Psoas muscle (tissue), 8 donors: ENCODE results near the gene CKS1B. TPM values are rescaled to one million over a fixed set of nuclear protein-coding genes. Genes with fewer than 3 reads are reported as not detected.
A peak's percentile ranks its signal among the peaks of the same experiment; 100 is the strongest.

ENCODE experiments used
- ATAC-seq, 4 donors: fragments of 200-7000 bp; cut with Tn5 transposase; one replicate each; pipeline ENCODE4 v1.9.1; 2020; ENCODE audit warnings: moderate library complexity in 3 of 4, mild to moderate bottlenecking in 2 of 4
- DNase-seq, 2 donors: peaks; one replicate each; pipeline ENCODE4 v3.0.0-alpha.2; 2020
- H3K27ac ChIP-seq: fragments of 200-600 bp; one replicate; pipeline ENCODE4 v1.8.0; 2022
- H3K27me3 ChIP-seq, 3 donors: fragments of 200-600 bp in 1 of 3; one replicate each; pipeline versions ENCODE4 v1.6.1 to v1.8.0; 2013 to 2022; ENCODE audit warnings: low read length in 2 of 3, mild to moderate bottlenecking in 2 of 3, moderate library complexity in 1 of 3; ENCODE audit not compliant: insufficient read depth in 3 of 3
- H3K36me3 ChIP-seq, 2 donors: fragments of 200-600 bp in 1 of 2; one replicate each; pipeline versions ENCODE4 v1.6.1 to v1.8.0; 2013 to 2022; ENCODE audit warnings: low read depth in 1 of 2, mild to moderate bottlenecking in 1 of 2, moderate library complexity in 1 of 2; ENCODE audit not compliant: insufficient read depth in 1 of 2
- H3K4me1 ChIP-seq: fragments of 200-600 bp; one replicate; pipeline ENCODE4 v1.8.0; 2022
- H3K4me3 ChIP-seq: fragments of 200-600 bp; one replicate; pipeline ENCODE4 v1.8.0; 2022; ENCODE audit warnings: mild to moderate bottlenecking
- H3K9me3 ChIP-seq: fragments of 200-600 bp; one replicate; pipeline ENCODE4 v1.8.0; 2022
- CTCF ChIP-seq: fragments of 200-600 bp; IDR thresholded peaks from one replicate; pipeline ENCODE4 v1.8.0; 2022; ENCODE audit warnings: antibody characterized with exemption
- WGBS, 3 donors: extraction: QIAGEN DNeasy Blood & Tissue Kit; methylation state at CpG; one replicate each; pipeline versions ENCODE4 v1.1.6 to v1.1.7; 2013; 5-methylcytosine and 5-hydroxymethylcytosine counted together
- intact Hi-C, 2 donors: fragments of 100-400 bp; cut with DNase I; formaldehyde crosslinking; loops; one replicate each; pipeline versions ENCODE4 v1.11.0 to v1.14.2; 2022
- long read RNA-seq, 2 donors: library from polyadenylated mRNA; unstranded; transcript quantifications; one replicate each; pipeline ENCODE4 v2.0.0, GENCODE V29; 2021
- polyA plus RNA-seq, 3 donors: library from polyadenylated mRNA; stranded (reverse); fragments of 200-250 nt; gene quantifications; one replicate each; pipeline ENCODE4 v1.2.3, GENCODE V29; 2013
- total RNA-seq, 4 donors: library from RNA; stranded (reverse); fragmentation: NEBNext Ultra II Directional in 2 of 4; extraction: Animal tissue kit (Norgen Biotek cat#: 25700) in 2 of 4; gene quantifications; one replicate each; pipeline versions ENCODE4 v1.2.1 to v1.2.4, GENCODE V29; 2021 to 2023
- donor health status: healthy with polysubstance abuse.
- donor health status: DM: no; HTN: no; CAD: no; lungs with moderate emphysema.
- donor health status: Bipolar disorder and iron deficiency.
- donor health status: healthy.
- donor health status: DM: yes; HTN: yes; CAD: no.
- donor health status: DM: no; HTN: no; CAD: no.
- donor health status: DM: no; HTN: no; CAD: no.
- donor health status: DM: yes; HTN: yes; CAD: no.

The CKS1B gene
- total RNA-seq (10 to 100 TPM in 1 of 4 donors, 1 to 10 TPM in 3; 5.5 to 13.8 (median 6.9) TPM), polyA plus RNA-seq (10 to 100 TPM; 12.1 to 48.1 (median 30.1) TPM)
- long read RNA-seq, donor 1, transcript CKS1B-201 (3 exons, 759 nt): major isoform, 5 of 6 reads
- long read RNA-seq, donor 1, partial matches to known transcripts: 0 of 6 reads
- long read RNA-seq, donor 1, other reads (novel, unspliced or antisense): 0 of 6 reads
- long read RNA-seq, donor 2, partial matches to known transcripts: 0 of 1 reads
- long read RNA-seq, donor 2, other reads (novel, unspliced or antisense): 0 of 1 reads

- Histone ChIP-seq H3K27me3 (no peaks in the 10 kb centered on the region), H3K9me3 (no peaks in the 10 kb centered on the region), H3K4me3 (peak within 1 kb of the TSS; percentile 84), H3K36me3 (peaks cover 0 to 11% of the 10 kb centered on the region in 2 donors), H3K4me1 (peaks cover 49% of the 10 kb centered on the region), H3K27ac (peak within 1 kb of the TSS; percentile 99)
- TF ChIP-seq CTCF: no peak
- DNase-seq (peak; percentile 97 to 98), ATAC-seq (peak; percentile 86 to 89 (median 86))
- intact Hi-C loops: loop anchor here (2.0 to 5.0 kb wide), 3 partner anchors 29 to 108 kb away; partner anchors contain the start of gene ZBTB7B (in 1 of the 2)
- WGBS, 3 donors: 0% methylated on average over 47 of the region's 47 CpGs
Measured at GRCh38 chr1:154974102-154974807, at the start of gene CKS1B. Gene CKS1B, plus strand, starts transcription at chr1:154974681. Its CDS starts 65 bp downstream, at chr1:154974746.

GRCh38 chr1:154925335-154926170 lies 48.9 kb upstream of the CKS1B start:
- H3K9me3 ChIP-seq: no peaks in the 10 kb centered on the region
- ATAC-seq (no peak), DNase-seq (no peak)
- no peaks in the 10 kb centered on the region for H3K4me1 ChIP-seq
- peaks cover 6 to 90% of the 10 kb centered on the region in 2 donors for H3K36me3 ChIP-seq
- H3K27ac ChIP-seq: no peak overlapping the region
- intact Hi-C loops: no loop called here
- no peak for TF ChIP-seq CTCF
- no peaks in the 10 kb centered on the region for H3K27me3 ChIP-seq
- WGBS, 3 donors: 90 to 97% (median 93%) methylated on average over 3 of the region's 3 CpGs
- H3K4me3 ChIP-seq: no peak overlapping the region

GRCh38 chr1:154926201-154926600 lies 48.3 kb upstream of the CKS1B start:
- H3K4me1 ChIP-seq: no peaks in the 10 kb centered on the region
- no peaks in the 10 kb centered on the region for H3K27me3 ChIP-seq
- H3K9me3 ChIP-seq: no peaks in the 10 kb centered on the region
- WGBS, 3 donors: 91 to 94% (median 93%) methylated on average over 13 of the region's 13 CpGs
- ATAC-seq (no peak), DNase-seq (no peak)
- no peak overlapping the region for H3K27ac ChIP-seq
- H3K36me3 ChIP-seq: peaks cover 6 to 93% of the 10 kb centered on the region in 2 donors
- intact Hi-C loops: no loop called here
- no peak overlapping the region for H3K4me3 ChIP-seq
- no peak for TF ChIP-seq CTCF

- DNase-seq (no peak), ATAC-seq (no peak)
- intact Hi-C loops: loop anchor here in 1 of 2 donors (10.0 kb wide), 1 partner anchor 367 kb away; the partner anchor contains the start of gene CHRNB2
- no peak for TF ChIP-seq CTCF
- Histone ChIP-seq H3K27ac (no peak overlapping the region), H3K36me3 (peaks cover 4 to 55% of the 10 kb centered on the region in 2 donors), H3K27me3 (no peaks in the 10 kb centered on the region), H3K4me3 (no peak overlapping the region), H3K9me3 (no peaks in the 10 kb centered on the region), H3K4me1 (no peaks in the 10 kb centered on the region)
- whole genome bisulfite sequencing, 3 donors: 87 to 90% (median 89%) methylated on average over 11 of the region's 11 CpGs
Measured at GRCh38 chr1:154931940-154932487, 42.5 kb upstream of the CKS1B start.
